Liver (tissue), 3 donors: ENCODE measurements around the gene AMPH.

Source experiments
- RAD21 ChIP-seq, 2 donors: IDR thresholded peaks; 2 replicates each; pipeline ENCODE4 v1.6.1; 2016; ENCODE audit warnings: antibody characterized with exemption in 2 of 2, mild to moderate bottlenecking in 2 of 2
- SP1 ChIP-seq: IDR thresholded peaks from 2 replicates; pipeline ENCODE4 v1.6.1; 2018; ENCODE audit warnings: antibody characterized with exemption, mild to moderate bottlenecking
- TF ChIP-seq, protein P1 (sequence below): fragments of 150-350 bp; IDR thresholded peaks from 2 replicates; pipeline ENCODE4 v1.5.1; 2017; ENCODE audit warnings: improper control_type of control experiment, low read depth, low read length; ENCODE audit not compliant: missing input control
- TF ChIP-seq, protein P2 (sequence below): IDR thresholded peaks from 2 replicates; pipeline ENCODE4 v1.6.1; 2016; ENCODE audit warnings: antibody characterized with exemption, mild to moderate bottlenecking
- donor health status: healthy.
- donor health status: healthy.

DNA sequence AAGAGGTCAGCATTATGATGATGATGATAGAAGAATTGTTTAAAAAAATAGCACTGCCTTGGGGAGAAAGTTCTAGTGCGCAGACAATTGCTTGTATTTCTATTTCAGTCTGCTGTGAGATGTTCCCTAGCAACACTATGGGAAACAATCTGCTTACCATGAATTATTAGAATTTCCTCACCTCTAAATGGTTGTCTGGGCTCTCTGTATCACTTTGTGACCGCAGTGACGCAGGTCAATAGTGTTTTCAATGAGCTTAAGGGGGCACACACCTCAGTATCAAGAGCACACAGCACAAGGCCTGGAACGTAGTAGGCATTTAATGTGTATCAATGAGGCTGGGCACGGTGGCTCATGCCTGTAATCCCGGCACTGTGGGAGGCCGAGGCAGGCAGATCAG is 258.9 kb downstream of the AMPH start:
- TF ChIP-seq, protein P1, sequence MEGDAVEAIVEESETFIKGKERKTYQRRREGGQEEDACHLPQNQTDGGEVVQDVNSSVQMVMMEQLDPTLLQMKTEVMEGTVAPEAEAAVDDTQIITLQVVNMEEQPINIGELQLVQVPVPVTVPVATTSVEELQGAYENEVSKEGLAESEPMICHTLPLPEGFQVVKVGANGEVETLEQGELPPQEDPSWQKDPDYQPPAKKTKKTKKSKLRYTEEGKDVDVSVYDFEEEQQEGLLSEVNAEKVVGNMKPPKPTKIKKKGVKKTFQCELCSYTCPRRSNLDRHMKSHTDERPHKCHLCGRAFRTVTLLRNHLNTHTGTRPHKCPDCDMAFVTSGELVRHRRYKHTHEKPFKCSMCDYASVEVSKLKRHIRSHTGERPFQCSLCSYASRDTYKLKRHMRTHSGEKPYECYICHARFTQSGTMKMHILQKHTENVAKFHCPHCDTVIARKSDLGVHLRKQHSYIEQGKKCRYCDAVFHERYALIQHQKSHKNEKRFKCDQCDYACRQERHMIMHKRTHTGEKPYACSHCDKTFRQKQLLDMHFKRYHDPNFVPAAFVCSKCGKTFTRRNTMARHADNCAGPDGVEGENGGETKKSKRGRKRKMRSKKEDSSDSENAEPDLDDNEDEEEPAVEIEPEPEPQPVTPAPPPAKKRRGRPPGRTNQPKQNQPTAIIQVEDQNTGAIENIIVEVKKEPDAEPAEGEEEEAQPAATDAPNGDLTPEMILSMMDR = no peak
- TF ChIP-seq, protein P2, sequence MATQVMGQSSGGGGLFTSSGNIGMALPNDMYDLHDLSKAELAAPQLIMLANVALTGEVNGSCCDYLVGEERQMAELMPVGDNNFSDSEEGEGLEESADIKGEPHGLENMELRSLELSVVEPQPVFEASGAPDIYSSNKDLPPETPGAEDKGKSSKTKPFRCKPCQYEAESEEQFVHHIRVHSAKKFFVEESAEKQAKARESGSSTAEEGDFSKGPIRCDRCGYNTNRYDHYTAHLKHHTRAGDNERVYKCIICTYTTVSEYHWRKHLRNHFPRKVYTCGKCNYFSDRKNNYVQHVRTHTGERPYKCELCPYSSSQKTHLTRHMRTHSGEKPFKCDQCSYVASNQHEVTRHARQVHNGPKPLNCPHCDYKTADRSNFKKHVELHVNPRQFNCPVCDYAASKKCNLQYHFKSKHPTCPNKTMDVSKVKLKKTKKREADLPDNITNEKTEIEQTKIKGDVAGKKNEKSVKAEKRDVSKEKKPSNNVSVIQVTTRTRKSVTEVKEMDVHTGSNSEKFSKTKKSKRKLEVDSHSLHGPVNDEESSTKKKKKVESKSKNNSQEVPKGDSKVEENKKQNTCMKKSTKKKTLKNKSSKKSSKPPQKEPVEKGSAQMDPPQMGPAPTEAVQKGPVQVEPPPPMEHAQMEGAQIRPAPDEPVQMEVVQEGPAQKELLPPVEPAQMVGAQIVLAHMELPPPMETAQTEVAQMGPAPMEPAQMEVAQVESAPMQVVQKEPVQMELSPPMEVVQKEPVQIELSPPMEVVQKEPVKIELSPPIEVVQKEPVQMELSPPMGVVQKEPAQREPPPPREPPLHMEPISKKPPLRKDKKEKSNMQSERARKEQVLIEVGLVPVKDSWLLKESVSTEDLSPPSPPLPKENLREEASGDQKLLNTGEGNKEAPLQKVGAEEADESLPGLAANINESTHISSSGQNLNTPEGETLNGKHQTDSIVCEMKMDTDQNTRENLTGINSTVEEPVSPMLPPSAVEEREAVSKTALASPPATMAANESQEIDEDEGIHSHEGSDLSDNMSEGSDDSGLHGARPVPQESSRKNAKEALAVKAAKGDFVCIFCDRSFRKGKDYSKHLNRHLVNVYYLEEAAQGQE = no peak
- no peak for TF ChIP-seq RAD21 (IDR thresholded peaks at IDR 0.05)
- TF ChIP-seq SP1 = no peak
